Measurements from ENCODE around the gene CERKL.

Gene CERKL

GRCh38 chr2:181682795-181683517, 26.1 kb upstream of the CERKL start:
- CTCF ChIA-PET = no interaction called here
- POLR2A ChIA-PET = no interaction called here

GRCh38 chr2:181682026-181682789, 25.3 kb upstream of the CERKL start:
- no peak for TF ChIP-seq FOXK2 (IDR thresholded peaks at IDR 0.05)
- TF ChIP-seq TARDBP (IDR thresholded peaks at IDR 0.05) = no peak
- TF ChIP-seq SP1 (IDR thresholded peaks at IDR 0.05) = no peak
- no peak for TF ChIP-seq ELF4 (IDR thresholded peaks at IDR 0.05)
- no peak for TF ChIP-seq LEF1 (IDR thresholded peaks at IDR 0.05; ENCODE audit: borderline replicate concordance)
- TF ChIP-seq ARNT (IDR thresholded peaks at IDR 0.05) = no peak
- no peak for TF ChIP-seq HDGF (IDR thresholded peaks at IDR 0.05; ENCODE audit: borderline replicate concordance)
- no peak for TF ChIP-seq PKNOX1 (IDR thresholded peaks at IDR 0.05)
- no peak for TF ChIP-seq NFRKB (IDR thresholded peaks at IDR 0.05)
- TF ChIP-seq FOXA1 (IDR thresholded peaks at IDR 0.05) = no peak
- no peak for TF ChIP-seq L3MBTL2 (conservative IDR thresholded peaks at IDR 0.05)
- TF ChIP-seq CTBP1 (IDR thresholded peaks at IDR 0.05; ENCODE audit: borderline replicate concordance) = no peak
- TF ChIP-seq ZNF384 (IDR thresholded peaks at IDR 0.05) = no peak
- no peak for TF ChIP-seq FOXM1 (IDR thresholded peaks at IDR 0.05; ENCODE audit: borderline replicate concordance)
- TF ChIP-seq SUZ12 (IDR thresholded peaks at IDR 0.05) = no peak
- TF ChIP-seq BHLHE40 (IDR thresholded peaks at IDR 0.05; ENCODE audit: borderline replicate concordance) = no peak
- DNase-seq (ENCODE audit: extremely low spot score) = no peak
- CTCF ChIA-PET = no interaction called here
- POLR2A ChIA-PET = no interaction called here

More at GRCh38 chr2:181682795-181683517, 26.1 kb upstream of the CERKL start:
- DNase-seq (ENCODE audit: extremely low spot score) = no peak
- TF ChIP-seq ZNF384 (IDR thresholded peaks at IDR 0.05) = no peak
- no peak for TF ChIP-seq NFRKB (IDR thresholded peaks at IDR 0.05)
- no peak for TF ChIP-seq PKNOX1 (IDR thresholded peaks at IDR 0.05)
- TF ChIP-seq ARNT (IDR thresholded peaks at IDR 0.05) = no peak
- no peak for TF ChIP-seq ELF4 (IDR thresholded peaks at IDR 0.05)
- no peak for TF ChIP-seq HDGF (IDR thresholded peaks at IDR 0.05; ENCODE audit: borderline replicate concordance)
- TF ChIP-seq BHLHE40 (IDR thresholded peaks at IDR 0.05; ENCODE audit: borderline replicate concordance) = no peak
- TF ChIP-seq FOXK2 (IDR thresholded peaks at IDR 0.05) = no peak
- TF ChIP-seq L3MBTL2 (conservative IDR thresholded peaks at IDR 0.05) = no peak
- no peak for TF ChIP-seq SUZ12 (IDR thresholded peaks at IDR 0.05)
- no peak for TF ChIP-seq LEF1 (IDR thresholded peaks at IDR 0.05; ENCODE audit: borderline replicate concordance)
- no peak for TF ChIP-seq FOXA1 (IDR thresholded peaks at IDR 0.05)
- TF ChIP-seq CTBP1 (IDR thresholded peaks at IDR 0.05; ENCODE audit: borderline replicate concordance) = no peak
- no peak for TF ChIP-seq FOXM1 (IDR thresholded peaks at IDR 0.05; ENCODE audit: borderline replicate concordance)
- no peak for TF ChIP-seq TARDBP (IDR thresholded peaks at IDR 0.05)
- TF ChIP-seq SP1 (IDR thresholded peaks at IDR 0.05) = no peak

- CTCF ChIA-PET = no interaction called here
- POLR2A ChIA-PET = no interaction called here
- TF ChIP-seq FOXK2 (IDR thresholded peaks at IDR 0.05) = no peak
- TF ChIP-seq CTBP1 (IDR thresholded peaks at IDR 0.05; ENCODE audit: borderline replicate concordance) = no peak
- no peak for TF ChIP-seq FOXA1 (IDR thresholded peaks at IDR 0.05)
- no peak for TF ChIP-seq HDGF (IDR thresholded peaks at IDR 0.05; ENCODE audit: borderline replicate concordance)
- no peak for TF ChIP-seq LEF1 (IDR thresholded peaks at IDR 0.05; ENCODE audit: borderline replicate concordance)
- no peak for TF ChIP-seq TARDBP (IDR thresholded peaks at IDR 0.05)
- no peak for TF ChIP-seq L3MBTL2 (conservative IDR thresholded peaks at IDR 0.05)
- no peak for TF ChIP-seq PKNOX1 (IDR thresholded peaks at IDR 0.05)
- no peak for TF ChIP-seq SP1 (IDR thresholded peaks at IDR 0.05)
- TF ChIP-seq ELF4 (IDR thresholded peaks at IDR 0.05) = no peak
- no peak for TF ChIP-seq ZNF384 (IDR thresholded peaks at IDR 0.05)
- TF ChIP-seq NFRKB (IDR thresholded peaks at IDR 0.05) = no peak
- no peak for TF ChIP-seq SUZ12 (IDR thresholded peaks at IDR 0.05)
- no peak for TF ChIP-seq FOXM1 (IDR thresholded peaks at IDR 0.05; ENCODE audit: borderline replicate concordance)
- TF ChIP-seq BHLHE40 (IDR thresholded peaks at IDR 0.05; ENCODE audit: borderline replicate concordance) = no peak
- no peak for DNase-seq (ENCODE audit: extremely low spot score)
Observed at GRCh38 chr2:181680937-181681811, 24.3 kb upstream of the CERKL start.

- DNase-seq (ENCODE audit: extremely low spot score) = peak; percentile 39
- POLR2A ChIA-PET = no interaction called here
- TF ChIP-seq LEF1 (IDR thresholded peaks at IDR 0.05; ENCODE audit: borderline replicate concordance) (no peak), CTBP1 (IDR thresholded peaks at IDR 0.05; ENCODE audit: borderline replicate concordance) (no peak), FOXA1 (IDR thresholded peaks at IDR 0.05) (no peak), L3MBTL2 (conservative IDR thresholded peaks at IDR 0.05) (peak; percentile 49; the same call in 1 of the 2 replicates), BHLHE40 (IDR thresholded peaks at IDR 0.05; ENCODE audit: borderline replicate concordance) (no peak)
- CTCF ChIA-PET = no interaction called here
Observed at GRCh38 chr2:181680055-181680936, 23.4 kb upstream of the CERKL start, which contains the start of gene NEUROD1. Gene NEUROD1, minus strand, starts transcription at chr2:181680517. Its CDS starts 1,657 bp downstream, at chr2:181678860.
